Measurements from ENCODE around the gene EGFLAM.

- TF ChIP-seq CTCF (IDR thresholded peaks at IDR 0.05; ENCODE audit: insufficient read depth, low read length, poor library complexity, severe bottlenecking) (no peak), EZH2phosphoT487 (conservative IDR thresholded peaks at IDR 0.05; ENCODE audit: low read length) (no peak)
Measured at GRCh38 chr5:38404667-38405276, 146.4 kb downstream of the EGFLAM start.
